ENCODE measurements around the gene KRTAP19-5. TPM values are rescaled to one million over a fixed set of nuclear protein-coding genes. Genes with fewer than 3 reads are reported as not detected.

The KRTAP19-5 gene
- total RNA-seq, 3 donors from 2014 or later (not counting 1 experiment from before 2014, with no cell fraction given): not detected

GRCh38 chr21:30468900-30469714 lies 32.8 kb downstream of the KRTAP19-5 start:
- Mint-ChIP-seq H3K27ac (no peak overlapping the region), H3K36me3 (no peaks in the 10 kb centered on the region), H3K9me3 (peaks cover 5 to 6% of the 10 kb centered on the region in 2 donors), H3K4me1 (no peaks in the 10 kb centered on the region), H3K4me3 (no peak overlapping the region), H3K27me3 (ENCODE audit: low read depth in 2 of 2) (no peaks in the 10 kb centered on the region)
- TF ChIP-seq CTCF (IDR thresholded peaks at IDR 0.05): no peak
- Histone ChIP-seq H3K36me3 (ENCODE audit: control insufficient read depth, insufficient read depth, low read length) (no peaks in the 10 kb centered on the region), H3K27ac (ENCODE audit: low read length) (no peak overlapping the region), H3K9me3 (ENCODE audit: control insufficient read depth, insufficient read depth, low read length) (no peaks in the 10 kb centered on the region), H3K4me3 (ENCODE audit: low read length) (no peak overlapping the region), H3K27me3 (ENCODE audit: control insufficient read depth, insufficient read depth, low read length) (no peaks in the 10 kb centered on the region), H3K4me1 (ENCODE audit: control insufficient read depth, insufficient read depth, low read length) (no peaks in the 10 kb centered on the region)
- intact Hi-C loops (cut with micrococcal nuclease): no loop called here
- ATAC-seq (no peak), DNase-seq (no peak)
- 84% methylated on average over 4 of the region's 6 CpGs for WGBS (ENCODE audit: insufficient coverage)

GRCh38 chr21:30463713-30464112 lies 38.2 kb downstream of the KRTAP19-5 start:
- no peak for TF ChIP-seq CTCF (IDR thresholded peaks at IDR 0.05)
- intact Hi-C loops (cut with micrococcal nuclease): no loop called here
- no peaks in the 10 kb centered on the region for H3K4me1 ChIP-seq (ENCODE audit: control insufficient read depth, insufficient read depth, low read length)
- no peaks in the 10 kb centered on the region for H3K36me3 Mint-ChIP-seq
- no peaks in the 10 kb centered on the region for H3K4me1 Mint-ChIP-seq
- ATAC-seq (no peak), DNase-seq (no peak)
- H3K9me3 Mint-ChIP-seq: peaks cover 0 to 4% of the 10 kb centered on the region in 2 donors
- no peaks in the 10 kb centered on the region for H3K27me3 ChIP-seq (ENCODE audit: control insufficient read depth, insufficient read depth, low read length)
- no peaks in the 10 kb centered on the region for H3K9me3 ChIP-seq (ENCODE audit: control insufficient read depth, insufficient read depth, low read length)
- H3K4me3 Mint-ChIP-seq: no peak overlapping the region
- H3K27ac ChIP-seq (ENCODE audit: low read length): no peak overlapping the region
- H3K27me3 Mint-ChIP-seq (ENCODE audit: low read depth in 2 of 2): no peaks in the 10 kb centered on the region
- H3K4me3 ChIP-seq (ENCODE audit: low read length): no peak overlapping the region
- 7% methylated on average over 1 of the region's 3 CpGs for WGBS (ENCODE audit: insufficient coverage)
- no peaks in the 10 kb centered on the region for H3K36me3 ChIP-seq (ENCODE audit: control insufficient read depth, insufficient read depth, low read length)
- H3K27ac Mint-ChIP-seq: no peak overlapping the region

Other genes starting within 250 kb of the KRTAP19-5 start
- gene KRTAP24-1, start 219.2 kb downstream of the KRTAP19-5 start, total RNA-seq: not detected
- not detected for gene KRTAP25-1, start 212.6 kb downstream of the KRTAP19-5 start, total RNA-seq
- not detected for gene KRTAP26-1, start 181.8 kb downstream of the KRTAP19-5 start, total RNA-seq
- gene KRTAP27-1, start 164.4 kb downstream of the KRTAP19-5 start, total RNA-seq: not detected
- not detected for gene KRTAP23-1, start 153.5 kb downstream of the KRTAP19-5 start, total RNA-seq
- gene KRTAP13-2, start 129.9 kb downstream of the KRTAP19-5 start, total RNA-seq: not detected
- not detected for gene KRTAP13-1, start 106.1 kb downstream of the KRTAP19-5 start, total RNA-seq
- gene KRTAP13-3, start 76.2 kb downstream of the KRTAP19-5 start, total RNA-seq: not detected
- gene KRTAP13-4, start 71.9 kb downstream of the KRTAP19-5 start, total RNA-seq: not detected
- not detected for gene KRTAP15-1, start 61.9 kb downstream of the KRTAP19-5 start, total RNA-seq
- not detected for gene KRTAP19-1, start 21.8 kb downstream of the KRTAP19-5 start, total RNA-seq
- not detected for gene KRTAP19-2, start 14.7 kb downstream of the KRTAP19-5 start, total RNA-seq
- gene KRTAP19-3, start 10.1 kb downstream of the KRTAP19-5 start, total RNA-seq: not detected
- not detected for gene KRTAP19-4, start 5.0 kb downstream of the KRTAP19-5 start, total RNA-seq
- gene KRTAP19-6, start 39.7 kb upstream of the KRTAP19-5 start, total RNA-seq: not detected
- not detected for gene KRTAP19-7, start 59.2 kb upstream of the KRTAP19-5 start, total RNA-seq
- not detected for gene KRTAP22-2, start 88.3 kb upstream of the KRTAP19-5 start, total RNA-seq
- gene KRTAP6-3, start 90.3 kb upstream of the KRTAP19-5 start, total RNA-seq: not detected
- not detected for gene KRTAP6-2, start 96.8 kb upstream of the KRTAP19-5 start, total RNA-seq
- not detected for gene KRTAP22-1, start 98.9 kb upstream of the KRTAP19-5 start, total RNA-seq
- gene KRTAP6-1, start 111.8 kb upstream of the KRTAP19-5 start, total RNA-seq: not detected
- not detected for gene KRTAP20-1, start 114.3 kb upstream of the KRTAP19-5 start, total RNA-seq
- gene KRTAP20-4, start 118.5 kb upstream of the KRTAP19-5 start, total RNA-seq: not detected
- gene KRTAP20-2, start 133.1 kb upstream of the KRTAP19-5 start, total RNA-seq: not detected
- not detected for gene KRTAP20-3, start 140.7 kb upstream of the KRTAP19-5 start, total RNA-seq
- gene KRTAP21-3, start 216.6 kb upstream of the KRTAP19-5 start, total RNA-seq: not detected
- gene KRTAP21-2, start 245.1 kb upstream of the KRTAP19-5 start, total RNA-seq: not detected